ENCODE results near the gene LMAN2. TPM values are rescaled to one million over a fixed set of nuclear protein-coding genes. Genes with fewer than 3 reads are reported as not detected.

The LMAN2 gene
- total and polyA plus RNA-seq, 4 donors, result 86.2 to 145 (median 116) TPM

DNA sequence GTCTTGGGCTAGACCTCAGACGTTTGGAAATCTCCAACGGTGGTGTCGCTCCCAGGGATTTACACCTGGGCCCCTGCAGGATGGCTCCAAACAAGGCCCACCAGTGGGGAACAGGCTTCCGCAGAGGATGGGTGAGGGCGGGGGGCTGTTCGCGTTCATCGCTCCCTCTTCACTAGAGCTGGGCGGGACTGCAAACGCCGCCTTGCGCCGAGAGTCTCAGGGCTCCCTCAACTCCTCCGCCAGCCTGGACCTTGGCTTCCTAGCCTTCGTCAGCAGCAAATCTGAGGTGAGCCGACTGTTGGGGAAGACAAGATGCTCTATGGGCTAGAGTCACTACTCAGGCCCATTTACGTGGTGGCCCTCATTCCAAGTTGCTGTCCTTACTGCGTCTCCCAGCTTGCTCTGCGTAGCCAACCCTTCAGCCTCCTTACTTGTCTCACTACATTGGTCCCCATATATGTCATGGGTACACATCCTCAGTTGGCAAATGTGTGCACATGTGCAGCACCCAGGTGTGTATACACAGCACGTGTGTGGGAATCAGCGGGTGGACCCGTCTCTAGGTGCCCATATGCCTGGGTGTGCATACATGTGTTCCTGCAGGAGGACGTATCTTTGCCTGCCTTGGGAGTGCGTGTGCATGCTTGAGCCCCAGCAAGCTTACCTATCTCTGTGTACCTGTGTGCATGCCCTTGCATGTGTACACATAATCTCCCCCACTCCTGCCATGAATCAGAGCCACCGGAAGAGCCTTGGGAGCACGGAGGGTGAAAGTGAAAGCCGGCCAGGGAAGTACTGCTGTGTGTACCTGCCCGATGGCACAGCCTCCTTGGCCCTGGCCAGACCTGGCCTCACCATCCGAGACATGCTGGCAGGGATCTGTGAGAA is 16.8 kb upstream of the LMAN2 start:
- Histone ChIP-seq H3K27me3 (ENCODE audit: control insufficient read depth in 1 of 2, insufficient read depth in 2 of 2, low read length in 1 of 2) (no peaks in the 10 kb centered on the region), H3K4me3 (ENCODE audit: low read length in 2 of 2) (no peak overlapping the region), H3K4me1 (ENCODE audit: control insufficient read depth in 1 of 2, insufficient read depth in 2 of 2, low read length in 2 of 2) (no peaks in the 10 kb centered on the region), H3K9me3 (ENCODE audit: control insufficient read depth, low read length) (no peaks in the 10 kb centered on the region), H3K27ac (ENCODE audit: low read depth in 1 of 2, low read length in 2 of 2) (no peak overlapping the region), H3K36me3 (ENCODE audit: control insufficient read depth in 1 of 2, insufficient read depth in 2 of 2, low read length in 1 of 2) (no peaks in the 10 kb centered on the region)
- 85 to 87% methylated on average over 29 of the region's 29 CpGs for WGBS, 2 donors
- ATAC-seq (ENCODE audit: low FRiP score), result no peak
- intact Hi-C loops (cut with DNase I), result loop anchor here in 1 of 2 donors (5.0 kb wide), 1 partner anchor 56 kb away; the partner anchor contains the start of gene MXD3
- DNase-seq, result no peak

DNA sequence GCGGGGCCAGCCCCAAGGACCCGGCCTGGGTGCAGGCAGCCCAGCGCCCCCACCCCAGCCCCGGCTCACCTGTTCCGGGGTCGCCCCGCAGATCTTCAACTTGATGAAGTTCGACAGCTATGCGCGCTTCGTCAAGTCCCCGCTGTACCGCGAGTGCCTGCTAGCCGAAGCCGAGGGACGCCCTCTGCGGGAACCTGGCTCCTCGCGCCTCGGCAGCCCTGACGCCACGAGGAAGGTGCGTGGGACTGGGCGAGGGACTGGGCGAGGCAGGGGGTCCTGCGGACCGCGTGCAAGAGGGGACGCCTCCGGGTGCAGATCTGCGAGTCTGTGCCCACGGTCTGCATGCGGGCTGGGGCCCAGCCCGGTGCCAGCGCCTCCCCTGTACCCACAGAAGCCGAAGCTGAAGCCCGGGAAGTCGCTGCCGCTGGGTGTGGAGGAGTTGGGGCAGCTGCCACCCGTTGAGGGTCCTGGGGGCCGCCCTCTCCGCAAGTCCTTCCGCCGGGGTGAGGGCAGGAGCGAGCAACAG is 15.9 kb upstream of the LMAN2 start:
- peak overlapping the region in 1 of 2 donors; percentile 22 for H3K4me3 ChIP-seq (ENCODE audit: low read length in 2 of 2)
- no peak overlapping the region for H3K27ac ChIP-seq (ENCODE audit: low read depth in 1 of 2, low read length in 2 of 2)
- no peaks in the 10 kb centered on the region for H3K9me3 ChIP-seq (ENCODE audit: control insufficient read depth, low read length)
- no peaks in the 10 kb centered on the region for H3K4me1 ChIP-seq (ENCODE audit: control insufficient read depth in 1 of 2, insufficient read depth in 2 of 2, low read length in 2 of 2)
- H3K27me3 ChIP-seq (ENCODE audit: control insufficient read depth in 1 of 2, insufficient read depth in 2 of 2, low read length in 1 of 2), result no peaks in the 10 kb centered on the region
- intact Hi-C loops (cut with DNase I), result loop anchor here in 1 of 2 donors (5.0 kb wide), 1 partner anchor 55 kb away; the partner anchor contains the start of gene MXD3
- DNase-seq (no peak), ATAC-seq (ENCODE audit: low FRiP score) (peak; percentile 19)
- H3K36me3 ChIP-seq (ENCODE audit: control insufficient read depth in 1 of 2, insufficient read depth in 2 of 2, low read length in 1 of 2), result no peaks in the 10 kb centered on the region
- WGBS, 2 donors, result 12 to 17% methylated on average over 41 to 46 of the region's 46 CpGs

DNA sequence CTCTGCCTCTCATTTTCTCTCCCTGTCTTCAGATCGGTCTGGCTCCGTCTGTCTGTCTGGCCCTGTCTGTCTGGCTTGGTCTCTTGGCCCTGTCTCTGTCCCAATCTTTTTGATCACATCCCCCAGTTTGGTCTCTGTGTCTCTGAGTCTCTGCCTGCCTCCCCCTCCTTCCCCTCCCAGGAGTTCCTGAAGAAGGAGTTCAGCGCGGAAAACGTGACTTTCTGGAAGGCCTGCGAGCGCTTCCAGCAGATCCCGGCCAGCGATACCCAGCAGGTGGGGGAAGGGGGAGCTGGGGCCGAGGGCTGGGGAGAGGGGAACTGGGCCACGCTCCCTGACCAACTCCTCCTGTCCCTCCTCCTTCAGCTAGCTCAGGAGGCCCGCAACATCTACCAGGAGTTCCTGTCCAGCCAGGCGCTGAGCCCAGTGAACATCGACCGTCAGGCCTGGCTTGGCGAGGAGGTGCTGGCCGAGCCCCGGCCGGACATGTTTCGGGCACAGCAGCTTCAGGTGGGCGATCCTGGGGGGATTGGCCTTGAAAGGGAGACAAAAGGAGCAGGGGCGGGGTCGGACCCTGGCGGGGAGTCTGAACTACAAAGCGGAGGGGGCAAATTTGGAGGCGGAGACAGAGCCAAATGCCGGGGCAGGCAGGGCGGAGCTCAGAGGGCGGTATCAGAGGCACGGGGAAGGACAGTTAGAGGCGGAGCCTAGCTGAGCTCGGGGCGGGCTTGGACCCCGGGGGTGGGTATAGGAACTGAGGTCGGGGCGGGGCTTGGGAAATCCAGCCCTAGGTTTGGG is 15.3 kb upstream of the LMAN2 start:
- H3K27me3 ChIP-seq (ENCODE audit: control insufficient read depth in 1 of 2, insufficient read depth in 2 of 2, low read length in 1 of 2), result no peaks in the 10 kb centered on the region
- ATAC-seq (ENCODE audit: low FRiP score) (peak; percentile 93), DNase-seq (peak; percentile 93 to 96)
- H3K4me3 ChIP-seq (ENCODE audit: low read length in 2 of 2), result peak overlapping the region in 1 of 2 donors; percentile 22
- peak overlapping the region in 1 of 2 donors; percentile 24 for H3K27ac ChIP-seq (ENCODE audit: low read depth in 1 of 2, low read length in 2 of 2)
- intact Hi-C loops (cut with DNase I), result loop anchor here in 1 of 2 donors (5.0 kb wide), 1 partner anchor 54 kb away; the partner anchor contains the start of gene MXD3
- WGBS, 2 donors, result 3 to 6% methylated on average over 33 to 36 of the region's 36 CpGs
- no peaks in the 10 kb centered on the region for H3K4me1 ChIP-seq (ENCODE audit: control insufficient read depth in 1 of 2, insufficient read depth in 2 of 2, low read length in 2 of 2)
- H3K9me3 ChIP-seq (ENCODE audit: control insufficient read depth, low read length), result no peaks in the 10 kb centered on the region
- H3K36me3 ChIP-seq (ENCODE audit: control insufficient read depth in 1 of 2, insufficient read depth in 2 of 2, low read length in 1 of 2), result no peaks in the 10 kb centered on the region

DNA sequence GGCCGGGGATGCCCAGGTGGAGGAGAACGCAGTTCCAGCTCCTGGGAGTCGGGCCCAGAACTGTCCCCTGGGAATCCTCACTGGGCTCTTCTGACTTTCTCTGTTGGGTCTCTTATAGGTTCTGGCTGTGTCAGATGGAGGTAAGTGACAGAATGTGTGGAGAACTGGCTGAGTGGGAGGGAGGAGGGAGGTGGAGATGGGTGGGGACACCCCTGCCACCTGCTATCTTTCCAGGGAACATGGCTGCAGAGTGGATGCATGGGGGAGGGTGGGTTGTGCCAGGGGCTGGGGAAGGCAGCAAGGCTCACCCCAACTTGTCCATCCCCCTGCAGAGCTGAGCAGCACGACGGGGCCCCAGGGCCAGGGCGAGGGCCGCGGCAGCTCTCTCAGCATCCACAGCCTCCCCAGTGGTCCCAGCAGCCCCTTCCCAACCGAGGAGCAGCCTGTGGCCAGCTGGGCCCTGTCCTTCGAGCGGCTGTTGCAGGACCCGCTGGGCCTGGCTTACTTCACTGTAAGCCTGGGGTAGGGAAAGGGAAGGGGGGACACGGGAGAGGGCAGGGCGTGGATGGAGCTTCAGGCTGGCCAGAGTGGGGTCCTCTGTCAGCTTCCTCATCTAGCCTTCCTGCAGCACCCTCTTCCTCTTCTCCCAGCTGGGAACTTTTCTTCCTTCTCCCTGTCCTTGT is 14.5 kb upstream of the LMAN2 start:
- Histone ChIP-seq H3K27ac (ENCODE audit: low read depth in 1 of 2, low read length in 2 of 2) (peak overlapping the region in 1 of 2 donors; percentile 15), H3K9me3 (ENCODE audit: control insufficient read depth, low read length) (no peaks in the 10 kb centered on the region), H3K27me3 (ENCODE audit: control insufficient read depth in 1 of 2, insufficient read depth in 2 of 2, low read length in 1 of 2) (no peaks in the 10 kb centered on the region), H3K4me1 (ENCODE audit: control insufficient read depth in 1 of 2, insufficient read depth in 2 of 2, low read length in 2 of 2) (no peaks in the 10 kb centered on the region), H3K4me3 (ENCODE audit: low read length in 2 of 2) (no peak overlapping the region), H3K36me3 (ENCODE audit: control insufficient read depth in 1 of 2, insufficient read depth in 2 of 2, low read length in 1 of 2) (no peaks in the 10 kb centered on the region)
- ATAC-seq (ENCODE audit: low FRiP score), result no peak
- peak in 1 of 2 donors; percentile 48 for DNase-seq
- 83 to 88% methylated on average over 10 to 14 of the region's 14 CpGs for WGBS, 2 donors
- intact Hi-C loops (cut with DNase I), result loop anchor here in 1 of 2 donors (5.0 kb wide), 1 partner anchor 54 kb away; the partner anchor contains the start of gene MXD3

DNA sequence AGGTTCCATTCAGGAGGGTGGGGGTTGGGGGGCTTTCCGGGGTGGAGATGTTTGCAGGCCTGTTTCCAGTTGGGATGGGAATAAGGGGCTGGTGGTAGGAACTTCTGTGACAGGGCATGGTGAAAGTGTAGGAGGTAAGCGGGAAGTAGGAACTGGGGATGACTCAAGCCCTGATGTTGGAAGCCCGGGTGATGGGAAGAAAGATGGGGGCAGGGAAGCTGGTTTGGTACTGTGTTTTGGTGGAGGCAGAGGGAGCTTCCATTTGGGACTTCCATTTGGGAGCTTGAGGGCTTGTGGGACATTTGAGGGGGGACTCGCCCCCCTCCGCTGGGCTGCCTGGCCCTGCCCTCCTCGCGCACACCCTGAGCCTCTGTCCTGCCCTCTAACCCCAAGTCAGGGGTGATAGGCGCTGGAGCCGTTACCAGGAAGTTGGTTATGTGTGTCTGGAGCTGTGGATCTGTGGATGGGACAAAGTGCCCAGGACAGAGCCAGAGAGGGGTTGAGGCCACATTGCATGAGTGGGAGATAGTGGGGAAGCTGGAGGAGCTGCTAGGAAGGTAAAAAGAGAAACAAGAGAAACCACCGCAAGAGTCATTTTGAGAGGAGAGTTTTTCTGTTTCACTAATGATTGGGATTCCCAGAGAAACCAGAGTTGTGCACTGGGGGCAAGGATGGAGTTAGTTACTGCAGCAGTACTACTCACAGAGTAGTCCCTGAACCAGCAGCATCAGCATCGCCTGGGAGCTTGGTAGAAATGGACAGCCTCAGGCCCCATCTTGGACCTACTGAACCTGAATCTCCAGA is 12.9 kb upstream of the LMAN2 start:
- Histone ChIP-seq H3K4me1 (ENCODE audit: control insufficient read depth in 1 of 2, insufficient read depth in 2 of 2, low read length in 2 of 2) (no peaks in the 10 kb centered on the region), H3K4me3 (ENCODE audit: low read length in 2 of 2) (no peak overlapping the region), H3K27ac (ENCODE audit: low read depth in 1 of 2, low read length in 2 of 2) (no peak overlapping the region), H3K36me3 (ENCODE audit: control insufficient read depth in 1 of 2, insufficient read depth in 2 of 2, low read length in 1 of 2) (no peaks in the 10 kb centered on the region), H3K9me3 (ENCODE audit: control insufficient read depth, low read length) (no peaks in the 10 kb centered on the region), H3K27me3 (ENCODE audit: control insufficient read depth in 1 of 2, insufficient read depth in 2 of 2, low read length in 1 of 2) (no peaks in the 10 kb centered on the region)
- WGBS, 2 donors, result 82% methylated on average over 11 of the region's 11 CpGs
- no peak for DNase-seq
- intact Hi-C loops (cut with DNase I), result no loop called here
- ATAC-seq (ENCODE audit: low FRiP score), result no peak

DNA sequence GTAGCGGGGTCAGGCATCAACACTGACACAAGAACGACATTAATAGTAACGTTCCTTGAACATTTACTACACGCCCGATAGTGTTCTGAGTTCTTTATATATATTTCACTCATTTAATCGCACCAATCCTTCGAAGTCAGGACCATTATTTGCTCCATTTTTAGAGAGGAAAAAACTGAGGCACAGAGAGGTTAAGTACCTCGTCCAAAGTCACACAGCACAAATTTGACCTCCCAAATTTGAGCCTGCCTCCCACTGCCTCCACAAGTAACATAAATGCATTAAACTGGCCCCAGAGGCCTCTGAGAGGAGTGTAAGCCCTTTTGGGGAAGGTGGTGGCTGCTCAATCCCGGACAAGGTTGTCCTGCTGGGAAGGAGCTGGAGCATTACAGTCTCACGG is 12.1 kb upstream of the LMAN2 start:
- H3K4me1 ChIP-seq (ENCODE audit: control insufficient read depth in 1 of 2, insufficient read depth in 2 of 2, low read length in 2 of 2), result no peaks in the 10 kb centered on the region
- no peak overlapping the region for H3K4me3 ChIP-seq (ENCODE audit: low read length in 2 of 2)
- no peak overlapping the region for H3K27ac ChIP-seq (ENCODE audit: low read depth in 1 of 2, low read length in 2 of 2)
- H3K9me3 ChIP-seq (ENCODE audit: control insufficient read depth, low read length), result no peaks in the 10 kb centered on the region
- DNase-seq, result no peak
- H3K36me3 ChIP-seq (ENCODE audit: control insufficient read depth in 1 of 2, insufficient read depth in 2 of 2, low read length in 1 of 2), result no peaks in the 10 kb centered on the region
- intact Hi-C loops (cut with DNase I), result no loop called here
- ATAC-seq (ENCODE audit: low FRiP score), result no peak
- H3K27me3 ChIP-seq (ENCODE audit: control insufficient read depth in 1 of 2, insufficient read depth in 2 of 2, low read length in 1 of 2), result no peaks in the 10 kb centered on the region
- WGBS, 2 donors, result 35 to 37% methylated on average over 10 of the region's 10 CpGs

DNA sequence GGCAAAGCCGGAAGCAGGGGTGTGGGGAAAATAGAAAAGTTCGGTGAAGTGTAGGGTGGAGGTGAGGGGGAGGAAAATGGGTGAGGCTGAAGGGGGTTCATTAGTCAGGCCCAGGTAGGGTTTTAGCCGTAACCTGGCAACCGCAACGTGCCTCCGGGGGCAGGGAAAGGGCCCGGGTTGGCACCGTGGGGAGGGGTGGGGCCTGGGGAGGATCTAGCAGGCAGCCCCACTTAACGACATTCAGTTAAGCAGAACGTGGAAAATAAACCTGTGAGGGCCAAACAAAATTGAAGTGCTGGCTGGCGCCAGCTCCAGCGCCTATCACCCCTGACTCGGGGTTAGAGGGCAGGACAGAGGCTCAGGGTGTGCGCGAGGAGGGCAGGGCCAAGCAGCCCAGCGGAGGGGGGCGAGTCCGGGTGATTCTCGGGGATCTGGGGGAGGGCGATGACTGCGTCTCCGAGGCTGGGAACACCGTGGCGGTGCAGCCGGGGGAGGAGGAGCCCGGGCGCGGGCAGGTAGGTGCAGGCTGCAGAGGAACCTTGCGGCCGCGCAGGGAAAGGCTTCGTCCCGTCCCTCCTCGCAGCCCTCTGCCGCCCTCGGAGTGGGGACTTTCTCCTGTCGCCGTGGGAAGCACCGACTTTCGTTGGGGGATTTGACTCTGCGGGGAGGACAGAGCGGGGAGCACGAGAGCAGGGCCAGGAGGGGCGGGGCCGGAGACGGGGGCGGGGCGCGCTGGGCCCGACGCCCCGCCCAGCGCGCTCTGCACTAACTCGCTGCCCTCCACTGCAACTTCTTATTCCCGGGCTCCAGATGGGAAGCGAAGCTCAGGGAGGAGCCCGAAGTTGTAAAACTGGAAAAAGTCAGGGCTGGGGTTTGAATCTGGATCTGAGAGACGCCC is 11.4 kb upstream of the LMAN2 start:
- H3K9me3 ChIP-seq (ENCODE audit: control insufficient read depth, low read length), result no peaks in the 10 kb centered on the region
- ATAC-seq (ENCODE audit: low FRiP score) (peak; percentile 53), DNase-seq (peak; percentile 68 to 88)
- no peaks in the 10 kb centered on the region for H3K36me3 ChIP-seq (ENCODE audit: control insufficient read depth in 1 of 2, insufficient read depth in 2 of 2, low read length in 1 of 2)
- no peak overlapping the region for H3K27ac ChIP-seq (ENCODE audit: low read depth in 1 of 2, low read length in 2 of 2)
- no peak overlapping the region for H3K4me3 ChIP-seq (ENCODE audit: low read length in 2 of 2)
- no peaks in the 10 kb centered on the region for H3K27me3 ChIP-seq (ENCODE audit: control insufficient read depth in 1 of 2, insufficient read depth in 2 of 2, low read length in 1 of 2)
- intact Hi-C loops (cut with DNase I), result no loop called here
- no peaks in the 10 kb centered on the region for H3K4me1 ChIP-seq (ENCODE audit: control insufficient read depth in 1 of 2, insufficient read depth in 2 of 2, low read length in 2 of 2)
- 10% methylated on average over 55 to 59 of the region's 59 CpGs for WGBS, 2 donors
